Bronchial epithelial cell (primary cell): ENCODE data around the gene GEMIN7. TPM values are rescaled to one million over a fixed set of nuclear protein-coding genes. Genes with fewer than 3 reads are reported as not detected.

Source experiments
- DNase-seq: peaks from one replicate; pipeline ENCODE4 v3.0.0-alpha.2; 2010; ENCODE audit warnings: low read depth
- FAIRE-seq: peaks from 2 replicates; lab custom pipeline; 2011; peaks lifted over from hg19 to GRCh38; lab: Jason Lieb, UNC
- H3K27me3 ChIP-seq: 2 replicates; pipeline ENCODE4 v1.5.1; 2011; ENCODE audit warnings: low read length; ENCODE audit not compliant: control insufficient read depth, insufficient read depth
- H3K36me3 ChIP-seq: 2 replicates; pipeline ENCODE4 v1.5.1; 2011; ENCODE audit warnings: low read length; ENCODE audit not compliant: control insufficient read depth, insufficient read depth
- H3K4me3 ChIP-seq: 2 replicates; pipeline ENCODE4 v1.5.1; 2011; ENCODE audit warnings: mild to moderate bottlenecking, low read depth, low read length, control low read depth
- total RNA-seq: library from RNA; depleted of rRNA; stranded (reverse); fragments of >200 nt; gene quantifications from 2 replicates; pipeline ENCODE4 v1.2.1, GENCODE V29; 2014
- TF ChIP-seq, protein P1 (sequence below): IDR thresholded peaks from 2 replicates; pipeline ENCODE4 v1.5.1; 2011; ENCODE audit warnings: mild to moderate bottlenecking, moderate library complexity, low read length, control low read depth, inconsistent platforms; ENCODE audit not compliant: insufficient read depth, severe bottlenecking

GEMIN7 gene
- total RNA-seq, 1 donor from 2014 or later = 23.2 TPM

GRCh38 chr19:45121827-45122345 is 42.8 kb downstream of the GEMIN7 start:
- DNase-seq (no peak), FAIRE-seq (no peak)
- TF ChIP-seq, protein P1, sequence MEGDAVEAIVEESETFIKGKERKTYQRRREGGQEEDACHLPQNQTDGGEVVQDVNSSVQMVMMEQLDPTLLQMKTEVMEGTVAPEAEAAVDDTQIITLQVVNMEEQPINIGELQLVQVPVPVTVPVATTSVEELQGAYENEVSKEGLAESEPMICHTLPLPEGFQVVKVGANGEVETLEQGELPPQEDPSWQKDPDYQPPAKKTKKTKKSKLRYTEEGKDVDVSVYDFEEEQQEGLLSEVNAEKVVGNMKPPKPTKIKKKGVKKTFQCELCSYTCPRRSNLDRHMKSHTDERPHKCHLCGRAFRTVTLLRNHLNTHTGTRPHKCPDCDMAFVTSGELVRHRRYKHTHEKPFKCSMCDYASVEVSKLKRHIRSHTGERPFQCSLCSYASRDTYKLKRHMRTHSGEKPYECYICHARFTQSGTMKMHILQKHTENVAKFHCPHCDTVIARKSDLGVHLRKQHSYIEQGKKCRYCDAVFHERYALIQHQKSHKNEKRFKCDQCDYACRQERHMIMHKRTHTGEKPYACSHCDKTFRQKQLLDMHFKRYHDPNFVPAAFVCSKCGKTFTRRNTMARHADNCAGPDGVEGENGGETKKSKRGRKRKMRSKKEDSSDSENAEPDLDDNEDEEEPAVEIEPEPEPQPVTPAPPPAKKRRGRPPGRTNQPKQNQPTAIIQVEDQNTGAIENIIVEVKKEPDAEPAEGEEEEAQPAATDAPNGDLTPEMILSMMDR = no peak
- H3K4me3 ChIP-seq = no peak overlapping the region
- peaks cover 1% of the 10 kb centered on the region for H3K36me3 ChIP-seq
- no peaks in the 10 kb centered on the region for H3K27me3 ChIP-seq

DNA sequence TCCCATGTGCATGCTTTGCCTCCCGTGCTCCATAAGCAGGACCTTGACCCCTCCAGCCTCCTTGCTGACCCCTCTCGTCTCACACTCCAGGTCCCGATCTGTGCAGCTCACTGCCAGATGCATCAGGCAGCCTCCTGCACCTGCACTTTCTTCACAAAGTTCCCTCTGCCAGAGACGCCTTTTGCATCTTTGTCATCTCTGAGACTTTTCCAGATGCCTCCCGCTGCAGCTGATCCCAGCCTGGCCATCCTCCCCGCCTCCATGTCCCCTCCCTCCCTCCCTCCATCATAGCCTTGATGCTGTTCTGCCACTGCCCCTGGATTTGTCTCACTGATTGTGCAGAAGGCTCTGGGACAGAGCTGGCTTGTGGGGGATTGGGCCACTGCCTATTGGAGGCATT is 43.8 kb downstream of the GEMIN7 start:
- FAIRE-seq (no peak), DNase-seq (no peak)
- TF ChIP-seq, protein P1 = no peak
- Histone ChIP-seq H3K27me3 (no peaks in the 10 kb centered on the region), H3K4me3 (no peak overlapping the region), H3K36me3 (peaks cover 1% of the 10 kb centered on the region)

- Histone ChIP-seq H3K36me3 (peaks cover 1% of the 10 kb centered on the region), H3K4me3 (no peak overlapping the region), H3K27me3 (no peaks in the 10 kb centered on the region)
- DNase-seq (peak; percentile 55), FAIRE-seq (no peak)
- TF ChIP-seq, protein P1 = no peak
Observed at GRCh38 chr19:45123440-45123850, 44.4 kb downstream of the GEMIN7 start.

DNA sequence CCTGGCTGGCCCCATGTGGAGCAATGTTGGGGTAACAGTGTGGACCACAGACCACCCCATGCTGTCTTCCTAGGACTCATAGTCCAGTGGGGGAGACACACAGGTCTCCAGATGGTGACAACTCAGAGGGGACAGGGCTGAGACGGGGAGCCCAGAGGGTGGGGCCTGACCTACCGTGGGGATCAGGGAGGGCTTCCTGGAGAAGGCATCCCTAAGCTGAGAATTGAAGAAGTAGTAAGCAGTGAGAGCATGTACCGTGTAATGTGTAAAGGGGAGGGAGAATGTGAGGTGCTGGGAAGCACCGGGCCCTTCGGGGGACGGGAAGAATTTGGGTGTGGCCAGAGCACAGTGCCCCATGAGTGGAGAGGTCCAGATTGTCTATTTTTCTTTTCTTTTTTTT is 45.0 kb downstream of the GEMIN7 start:
- FAIRE-seq = no peak
- no peak for DNase-seq
- Histone ChIP-seq H3K4me3 (no peak overlapping the region), H3K27me3 (no peaks in the 10 kb centered on the region), H3K36me3 (peaks cover 1% of the 10 kb centered on the region)
- TF ChIP-seq, protein P1 = no peak

DNA sequence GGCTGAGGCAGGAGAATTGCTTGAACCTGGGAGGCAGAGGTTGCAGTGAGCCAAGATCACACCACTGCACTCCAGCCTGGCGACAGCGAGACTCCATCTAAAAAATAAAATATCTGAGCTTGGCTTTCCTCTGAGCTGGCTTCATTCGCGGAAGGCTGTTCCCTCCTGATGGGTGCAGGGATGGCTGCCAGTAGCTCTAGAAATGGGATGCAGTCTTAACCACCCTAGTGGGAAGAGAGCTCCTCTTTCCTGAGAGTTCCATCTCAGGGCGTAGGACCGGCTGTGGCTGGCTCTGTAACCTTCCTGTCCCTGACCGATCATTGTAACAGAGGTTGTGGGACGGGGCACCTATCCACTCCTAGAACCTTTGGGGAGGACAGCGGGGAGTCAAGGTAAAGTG is 46.3 kb downstream of the GEMIN7 start:
- TF ChIP-seq, protein P1 = no peak
- Histone ChIP-seq H3K4me3 (no peak overlapping the region), H3K27me3 (no peaks in the 10 kb centered on the region), H3K36me3 (no peaks in the 10 kb centered on the region)
- FAIRE-seq = no peak
- no peak for DNase-seq

GRCh38 chr19:45125975-45126493 is 47.0 kb downstream of the GEMIN7 start:
- TF ChIP-seq, protein P1 = peak; percentile 94
- DNase-seq (peak; percentile 50), FAIRE-seq (peak; percentile 89)
- no peak overlapping the region for H3K4me3 ChIP-seq
- no peaks in the 10 kb centered on the region for H3K36me3 ChIP-seq
- H3K27me3 ChIP-seq = no peaks in the 10 kb centered on the region
